Panc1 (cell line): ENCODE measurements around the gene TOR1B.
"Not testable (repeated sequence)": the region's sequence is repeated elsewhere in the genome, so short reads cannot be mapped to it uniquely, and the experiment has no call there.

ENCODE experiments used
- CTCF ChIP-seq: fragments of 450-650 bp; IDR thresholded peaks from 2 replicates; pipeline ENCODE4 v1.5.1; 2017; ENCODE audit warnings: mild to moderate bottlenecking
- POLR2AphosphoS5 ChIP-seq: IDR thresholded peaks from 2 replicates; pipeline ENCODE4 v1.6.1; 2012; ENCODE audit warnings: mild to moderate bottlenecking, low read depth, low read length, moderate library complexity
- SIN3A ChIP-seq: IDR thresholded peaks from 2 replicates; pipeline ENCODE4 v1.6.1; 2012; ENCODE audit warnings: low read depth, mild to moderate bottlenecking, low read length, moderate library complexity, borderline replicate concordance; ENCODE audit not compliant: insufficient read depth
- TCF7L2 ChIP-seq: IDR thresholded peaks from 2 replicates; pipeline ENCODE4 v1.6.1; 2011; ENCODE audit warnings: mild to moderate bottlenecking, low read depth, low read length, inconsistent platforms
- TF ChIP-seq, protein P1 (sequence below), 2 experiments: IDR thresholded peaks; 2 replicates each; pipeline ENCODE4 v1.6.1; 2011 to 2012; ENCODE audit warnings: low read depth in 2 of 2, control low read depth in 1 of 2, low read length in 1 of 2, mild to moderate bottlenecking in 1 of 2, moderate library complexity in 1 of 2; ENCODE audit not compliant: insufficient read depth in 1 of 2

DNA sequence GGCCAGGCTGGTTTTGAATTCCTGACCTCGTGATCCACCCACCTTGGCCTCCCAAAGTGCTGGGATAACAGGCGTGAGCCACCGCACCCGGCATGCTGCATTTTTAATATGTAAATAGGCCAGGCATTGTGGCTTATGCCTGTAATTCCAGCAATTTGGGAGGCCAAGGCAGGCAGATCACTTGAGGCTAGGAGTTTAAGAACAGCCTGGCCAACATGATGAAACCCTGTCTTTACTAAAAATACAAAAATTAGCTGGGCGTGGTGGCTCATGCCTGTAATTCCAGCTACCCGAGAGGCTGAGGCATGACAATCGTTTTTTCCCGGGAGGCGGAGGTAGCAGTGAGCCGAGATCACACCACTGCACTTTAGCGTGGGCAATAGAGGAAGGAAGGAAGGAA lies 18.0 kb upstream of the TOR1B start:
- TF ChIP-seq CTCF, TCF7L2, POLR2AphosphoS5, SIN3A: not testable (repeated sequence)
- TF ChIP-seq, protein P1, sequence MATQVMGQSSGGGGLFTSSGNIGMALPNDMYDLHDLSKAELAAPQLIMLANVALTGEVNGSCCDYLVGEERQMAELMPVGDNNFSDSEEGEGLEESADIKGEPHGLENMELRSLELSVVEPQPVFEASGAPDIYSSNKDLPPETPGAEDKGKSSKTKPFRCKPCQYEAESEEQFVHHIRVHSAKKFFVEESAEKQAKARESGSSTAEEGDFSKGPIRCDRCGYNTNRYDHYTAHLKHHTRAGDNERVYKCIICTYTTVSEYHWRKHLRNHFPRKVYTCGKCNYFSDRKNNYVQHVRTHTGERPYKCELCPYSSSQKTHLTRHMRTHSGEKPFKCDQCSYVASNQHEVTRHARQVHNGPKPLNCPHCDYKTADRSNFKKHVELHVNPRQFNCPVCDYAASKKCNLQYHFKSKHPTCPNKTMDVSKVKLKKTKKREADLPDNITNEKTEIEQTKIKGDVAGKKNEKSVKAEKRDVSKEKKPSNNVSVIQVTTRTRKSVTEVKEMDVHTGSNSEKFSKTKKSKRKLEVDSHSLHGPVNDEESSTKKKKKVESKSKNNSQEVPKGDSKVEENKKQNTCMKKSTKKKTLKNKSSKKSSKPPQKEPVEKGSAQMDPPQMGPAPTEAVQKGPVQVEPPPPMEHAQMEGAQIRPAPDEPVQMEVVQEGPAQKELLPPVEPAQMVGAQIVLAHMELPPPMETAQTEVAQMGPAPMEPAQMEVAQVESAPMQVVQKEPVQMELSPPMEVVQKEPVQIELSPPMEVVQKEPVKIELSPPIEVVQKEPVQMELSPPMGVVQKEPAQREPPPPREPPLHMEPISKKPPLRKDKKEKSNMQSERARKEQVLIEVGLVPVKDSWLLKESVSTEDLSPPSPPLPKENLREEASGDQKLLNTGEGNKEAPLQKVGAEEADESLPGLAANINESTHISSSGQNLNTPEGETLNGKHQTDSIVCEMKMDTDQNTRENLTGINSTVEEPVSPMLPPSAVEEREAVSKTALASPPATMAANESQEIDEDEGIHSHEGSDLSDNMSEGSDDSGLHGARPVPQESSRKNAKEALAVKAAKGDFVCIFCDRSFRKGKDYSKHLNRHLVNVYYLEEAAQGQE (IDR thresholded peaks at IDR 0.05; ENCODE audit: insufficient read depth in 1 of 2, low read depth in 2 of 2, low read length in 1 of 2) = not testable (repeated sequence)
